GM19043 (cell line): ENCODE results near the gene SBK3.
"Not testable (repeated sequence)": the region's sequence is repeated elsewhere in the genome, so short reads cannot be mapped to it uniquely, and the experiment has no call there.

ENCODE experiments used
- ATAC-seq: cut with Tn5 transposase; IDR thresholded peaks from one replicate; pipeline ENCODE4 v1.9.1; 2021; ENCODE audit warnings: low read depth; ENCODE audit not compliant: unreplicated experiment

SBK3 gene

GRCh38 chr19:55578031-55578760, 32.9 kb upstream of the SBK3 start:
- ATAC-seq = no peak

DNA sequence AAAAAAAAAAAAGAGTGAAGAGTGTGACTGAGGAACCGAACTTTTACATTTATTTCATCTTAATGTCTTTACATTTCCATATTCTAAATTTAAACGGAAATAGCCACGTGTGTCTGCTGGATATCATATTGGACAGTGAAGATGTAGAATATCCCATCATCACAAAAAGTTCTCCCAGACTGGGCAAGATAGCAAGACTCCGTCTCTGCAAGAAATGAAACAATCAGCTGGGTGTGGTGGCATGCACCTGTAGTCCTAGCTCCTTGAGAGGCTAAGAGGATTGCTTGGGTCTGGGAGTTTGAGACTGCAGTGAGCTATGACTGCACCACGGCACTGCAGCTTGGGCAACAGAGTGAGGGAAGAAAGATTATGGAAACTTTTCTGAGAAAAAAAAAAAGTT, 31.4 kb upstream of the SBK3 start:
- ATAC-seq = no peak

DNA sequence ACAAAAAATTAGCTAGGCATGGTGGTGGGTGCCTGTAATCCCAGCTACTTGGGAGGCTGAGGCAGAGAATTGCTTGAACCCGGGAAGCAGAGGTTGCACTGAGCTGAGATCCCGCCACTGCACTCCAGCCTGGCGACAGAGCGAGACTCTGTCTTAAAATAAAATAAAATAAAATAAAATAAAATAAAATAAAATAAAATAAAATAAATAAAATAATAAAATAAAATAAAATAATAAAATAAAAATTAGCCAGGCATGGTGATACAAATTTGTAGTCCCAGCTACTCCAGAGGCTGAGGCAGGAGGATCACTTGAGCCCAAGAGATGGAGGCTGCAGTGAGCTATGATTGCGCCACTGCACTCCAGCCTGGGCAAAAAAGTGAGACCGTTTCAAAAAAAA, 28.6 kb upstream of the SBK3 start:
- ATAC-seq = not testable (repeated sequence)

DNA sequence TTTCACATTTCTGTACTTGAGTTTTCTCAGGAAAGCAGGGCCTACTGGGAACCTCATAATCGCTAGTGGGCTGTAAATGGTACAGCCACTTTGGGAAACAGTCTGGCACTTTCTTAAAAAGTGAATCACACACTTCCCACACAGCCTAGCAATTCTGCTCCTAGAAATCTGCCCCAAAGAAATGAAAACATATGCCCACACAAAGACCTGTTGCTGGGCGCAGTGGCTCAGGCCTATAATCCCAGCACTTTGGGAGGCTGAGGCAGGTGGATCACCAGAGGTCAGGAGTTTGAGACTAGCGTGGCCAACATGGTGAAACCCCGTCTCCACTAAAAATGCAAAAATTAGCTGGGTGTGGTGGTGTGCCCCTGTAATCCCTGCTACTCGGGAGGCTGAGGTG, 24.1 kb upstream of the SBK3 start:
- ATAC-seq = not testable (repeated sequence)

GRCh38 chr19:55567708-55568328, 22.5 kb upstream of the SBK3 start:
- no peak for ATAC-seq

- ATAC-seq = no peak
Measured at GRCh38 chr19:55566823-55567222, 21.5 kb upstream of the SBK3 start.

DNA sequence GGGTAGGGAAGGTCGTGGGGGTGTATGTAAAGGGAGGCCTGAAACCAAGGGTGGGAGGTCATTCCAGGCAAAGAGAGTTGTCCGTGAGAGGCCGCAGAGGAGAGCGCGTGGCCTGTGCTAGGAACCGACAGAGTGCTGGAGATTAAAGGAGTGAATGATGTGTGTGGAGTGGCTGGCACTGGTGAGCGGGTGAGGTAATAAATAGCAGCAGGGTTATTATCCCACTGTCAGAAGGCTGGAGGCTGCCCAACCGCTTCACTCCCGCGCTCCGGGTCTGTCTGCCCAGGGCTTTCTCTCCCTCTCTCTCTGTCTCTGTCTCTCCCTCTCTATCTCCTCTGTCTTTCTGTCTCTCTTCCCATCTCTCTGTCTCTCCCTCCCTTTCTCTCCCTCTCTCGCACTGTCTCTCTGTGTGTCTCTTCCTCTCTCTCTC, 17.9 kb upstream of the SBK3 start:
- no peak for ATAC-seq

DNA sequence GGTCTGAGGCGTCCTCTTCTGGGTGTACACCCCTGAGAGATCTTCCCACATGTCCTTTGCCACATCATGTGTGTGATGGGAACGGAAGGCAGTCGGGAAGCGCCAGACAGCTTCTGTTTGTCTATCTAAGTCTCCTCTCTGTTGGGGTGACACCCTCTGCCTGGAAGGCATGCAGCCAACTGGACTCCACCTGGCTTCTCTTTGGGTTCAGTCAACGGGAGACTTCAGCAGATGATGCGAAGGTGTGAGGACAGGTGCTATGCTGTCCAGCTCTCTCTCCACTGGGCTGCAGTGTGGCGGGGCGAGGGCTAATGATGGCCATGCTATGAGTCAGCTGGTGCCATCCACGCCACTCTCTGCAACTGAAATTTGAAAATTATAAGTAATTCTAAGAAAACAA, 14.3 kb upstream of the SBK3 start:
- no peak for ATAC-seq

DNA sequence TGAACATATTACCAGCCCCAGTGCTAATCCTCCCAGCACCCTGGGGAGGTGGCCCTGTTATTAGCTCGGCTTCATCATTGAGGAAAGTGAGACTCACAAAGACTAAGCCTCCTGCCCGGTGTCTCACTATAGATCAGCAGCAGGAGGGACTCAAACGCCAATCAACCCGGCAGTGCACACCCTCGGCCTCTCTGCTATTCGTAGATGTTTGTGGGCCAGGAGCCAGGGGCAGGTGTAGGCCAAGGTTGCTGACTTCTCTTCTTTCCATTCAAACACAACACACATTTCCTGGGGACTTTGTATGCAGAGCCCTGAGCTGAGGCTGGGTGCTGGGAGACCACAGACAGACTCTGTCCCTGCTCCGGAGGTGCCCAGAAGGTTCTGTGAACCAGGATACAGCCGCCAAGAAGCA, 9.4 kb upstream of the SBK3 start:
- no peak for ATAC-seq

GRCh38 chr19:55554302-55554701, 9.0 kb upstream of the SBK3 start:
- no peak for ATAC-seq

DNA sequence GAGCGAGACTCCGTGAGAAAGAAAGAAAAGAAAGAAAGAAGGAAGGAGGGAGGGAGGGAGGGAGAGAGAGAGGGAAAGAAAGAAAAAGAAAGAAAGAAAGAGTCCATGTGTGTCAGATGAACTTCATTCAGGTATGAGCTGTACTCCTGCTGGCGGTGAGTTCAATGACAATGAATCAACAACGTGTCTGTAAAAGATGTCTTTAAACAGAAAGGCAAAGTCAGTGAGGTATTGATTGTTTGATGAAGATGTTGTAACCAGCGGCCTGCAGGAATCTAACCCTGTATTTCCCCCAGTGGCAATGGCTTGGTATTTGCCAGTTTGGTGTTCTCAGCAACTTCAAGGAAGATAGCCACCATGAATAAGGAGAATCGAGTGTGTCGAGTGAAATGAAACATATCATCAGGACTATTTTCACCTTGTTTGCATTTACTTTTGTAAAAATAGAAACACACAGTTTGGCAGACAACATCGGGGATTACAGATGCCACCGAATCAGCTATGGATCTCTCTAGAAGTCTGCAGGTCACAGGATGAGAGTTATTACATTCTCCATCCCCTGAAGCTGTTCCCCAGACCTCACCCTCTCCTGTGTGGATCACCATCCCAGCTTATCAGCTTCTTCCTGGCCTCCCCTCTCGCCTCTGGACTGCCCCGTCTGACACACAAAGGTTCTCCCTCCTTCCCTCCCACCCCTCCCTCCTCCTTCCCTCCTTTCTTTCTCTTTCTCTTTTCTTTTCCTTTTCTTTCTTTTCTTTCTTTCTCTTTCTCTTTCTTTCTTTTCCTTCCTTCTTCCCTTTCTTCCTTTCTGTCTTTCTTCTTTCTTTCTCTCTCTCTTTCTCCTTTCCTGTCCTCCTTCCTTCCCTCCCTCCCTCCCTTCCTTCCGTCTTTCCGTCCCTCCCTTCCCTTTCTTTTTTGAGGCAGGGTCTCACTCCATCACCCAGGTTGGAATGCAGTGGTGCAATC, 8.2 kb upstream of the SBK3 start:
- ATAC-seq = no peak

GRCh38 chr19:55552620-55553019, 7.3 kb upstream of the SBK3 start:
- ATAC-seq = no peak

GRCh38 chr19:55552206-55552605, 6.9 kb upstream of the SBK3 start:
- ATAC-seq = no peak

- ATAC-seq = no peak
Measured at GRCh38 chr19:55550321-55550650, 4.9 kb upstream of the SBK3 start.

- no peak for ATAC-seq
Measured at GRCh38 chr19:55549500-55550320, 4.4 kb upstream of the SBK3 start.

DNA sequence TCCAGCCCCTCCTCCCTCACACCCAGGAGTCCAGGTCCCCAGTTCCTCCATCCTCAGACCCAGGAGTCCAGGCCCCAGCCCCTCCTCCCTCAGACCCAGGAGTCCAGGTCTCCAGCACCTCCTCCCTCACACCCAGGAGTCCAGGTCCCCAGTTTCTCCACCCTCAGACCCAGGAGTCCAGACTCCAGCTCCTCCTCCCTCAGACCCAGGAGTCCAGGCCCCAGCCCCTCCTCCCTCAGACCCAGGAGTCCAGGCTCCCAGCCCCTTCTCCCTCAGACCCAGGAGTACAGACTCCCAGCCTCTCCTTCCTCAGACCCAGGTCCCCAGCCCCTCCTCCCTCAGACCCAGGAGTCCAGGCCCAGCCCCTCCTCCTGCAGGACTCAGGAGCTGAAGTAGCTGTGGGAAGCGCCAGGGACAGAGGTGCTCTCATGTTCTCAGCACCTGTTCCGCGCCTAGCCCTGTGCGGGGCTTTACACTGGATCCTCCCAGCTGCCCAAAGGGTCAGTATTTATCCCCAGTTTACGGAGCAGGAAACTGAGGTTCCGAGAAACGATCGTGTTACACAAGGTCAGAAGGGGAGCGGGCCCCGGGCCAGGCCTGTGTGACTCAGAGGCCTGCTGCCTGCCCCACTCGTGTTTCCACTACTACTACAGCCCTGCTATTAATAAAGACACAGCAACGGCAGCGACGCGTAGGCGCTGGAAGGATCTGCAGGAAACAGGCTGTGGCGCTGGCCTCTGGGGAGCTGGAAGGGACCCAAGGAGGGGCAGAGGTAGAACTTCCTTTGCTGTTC, 1.7 kb upstream of the SBK3 start:
- ATAC-seq = no peak

DNA sequence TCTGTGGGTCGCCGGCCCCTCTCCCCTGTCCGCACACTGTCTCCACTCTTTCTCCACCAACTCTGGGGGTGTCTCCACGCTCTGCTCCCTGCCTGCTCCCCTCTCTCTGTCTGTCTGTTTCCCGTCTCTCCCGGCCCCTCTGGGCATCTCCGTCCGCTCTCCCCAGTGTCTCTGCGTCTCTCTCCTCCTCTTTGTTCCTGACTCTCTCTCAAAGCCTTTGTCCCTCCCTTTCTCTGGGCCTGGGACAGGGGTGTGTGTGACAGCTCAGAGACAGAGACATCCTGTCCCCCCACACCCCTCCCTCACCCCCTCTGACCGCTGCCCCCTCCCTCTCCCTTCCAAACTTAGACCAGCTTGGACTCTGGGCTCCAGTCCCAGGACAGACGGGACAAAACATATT, 668 bp upstream of the SBK3 start:
- no peak for ATAC-seq

GRCh38 chr19:55544776-55545439, 435 bp downstream of the SBK3 start:
- no peak for ATAC-seq

GRCh38 chr19:55544014-55544413, 1.3 kb downstream of the SBK3 start:
- no peak for ATAC-seq
